ENCODE data around the gene COPA. TPM values are rescaled to one million over a fixed set of nuclear protein-coding genes. Genes with fewer than 3 reads are reported as not detected.

COPA gene
- total RNA-seq (2022; extraction: Qiagen RNA extraction) = 79.1 to 100 TPM (median 84.0 TPM) in 5 replicates

GRCh38 chr1:160342953-160343869 lies at the start of gene COPA, which contains the start of gene NCSTN:
TSS of gene COPA (minus strand) at chr1:160343250. CDS start at chr1:160343170, 80 bp downstream.
TSS of gene NCSTN (plus strand) at chr1:160343383. CDS start at chr1:160343397, 14 bp downstream.

GRCh38 chr1:160366731-160367515 lies 23.9 kb upstream of the COPA start, which contains the start of gene NHLH1:
TSS of gene NHLH1 (plus strand) at chr1:160367071. CDS start at chr1:160370732, 3,661 bp downstream.

GRCh38 chr1:160284782-160285344 lies 58.2 kb downstream of the COPA start, which contains the start of gene PEX19:
TSS of gene PEX19 (minus strand) at chr1:160285133. CDS start at chr1:160285124, 9 bp downstream.

GRCh38 chr1:160261893-160262794 lies 80.9 kb downstream of the COPA start, which contains the start of gene DCAF8:
TSS of gene DCAF8 (minus strand) at chr1:160262549. CDS start at chr1:160244008, 18,541 bp downstream.

Other genes with a start within 250 kb of the COPA start
- 6.0 to 10.1 TPM (median 10.0 TPM) in 5 replicates for gene IGSF8, start 244.6 kb downstream of the COPA start, total RNA-seq (2022; extraction: Qiagen RNA extraction)
- 0.03 to 0.20 TPM (median 0.07 TPM) in 4 of 5 replicates, not detected in the other for gene ATP1A2, start 227.5 kb downstream of the COPA start, total RNA-seq (2022; extraction: Qiagen RNA extraction)
- not detected in 5 replicates for gene ATP1A4, start 191.6 kb downstream of the COPA start, total RNA-seq (2022; extraction: Qiagen RNA extraction)
- gene CASQ1, start 152.7 kb downstream of the COPA start, total RNA-seq (2022; extraction: Qiagen RNA extraction) = not detected in 5 replicates
- gene PEA15, start 137.9 kb downstream of the COPA start, total RNA-seq (2022; extraction: Qiagen RNA extraction) = 180 to 213 TPM (median 195 TPM) in 5 replicates
- 44.4 to 56.1 TPM (median 53.8 TPM) in 5 replicates for gene DCAF8, start 80.7 kb downstream of the COPA start, total RNA-seq (2022; extraction: Qiagen RNA extraction)
- 20.8 to 27.6 TPM (median 23.3 TPM) in 5 replicates for gene PEX19, start 58.1 kb downstream of the COPA start, total RNA-seq (2022; extraction: Qiagen RNA extraction)
- gene NCSTN, start 133 bp upstream of the COPA start, total RNA-seq (2022; extraction: Qiagen RNA extraction) = 40.9 to 48.5 TPM (median 47.4 TPM) in 5 replicates
- 0.23 to 0.74 TPM (median 0.37 TPM) in 5 replicates for gene NHLH1, start 23.8 kb upstream of the COPA start, total RNA-seq (2022; extraction: Qiagen RNA extraction)
- gene VANGL2, start 57.3 kb upstream of the COPA start, total RNA-seq (2022; extraction: Qiagen RNA extraction) = 0.69 to 1.0 TPM (median 0.93 TPM) in 5 replicates
- not detected in 5 replicates for gene SLAMF6, start 180.0 kb upstream of the COPA start, total RNA-seq (2022; extraction: Qiagen RNA extraction)
- not detected in 5 replicates for gene CD84, start 236.2 kb upstream of the COPA start, total RNA-seq (2022; extraction: Qiagen RNA extraction)

Data from A549 treated with CORT108297 at 1 μM for 4 hours (cell line).